ENCODE data around the gene VPS9D1. TPM values are rescaled to one million over a fixed set of nuclear protein-coding genes. Genes with fewer than 3 reads are reported as not detected.
"Not testable (repeated sequence)": the region's sequence is repeated elsewhere in the genome, so short reads cannot be mapped to it uniquely, and the experiment has no call there.

The VPS9D1 gene
- total RNA-seq, 4 donors from 2014 or later, result 5.8 to 9.8 (median 7.0) TPM

DNA sequence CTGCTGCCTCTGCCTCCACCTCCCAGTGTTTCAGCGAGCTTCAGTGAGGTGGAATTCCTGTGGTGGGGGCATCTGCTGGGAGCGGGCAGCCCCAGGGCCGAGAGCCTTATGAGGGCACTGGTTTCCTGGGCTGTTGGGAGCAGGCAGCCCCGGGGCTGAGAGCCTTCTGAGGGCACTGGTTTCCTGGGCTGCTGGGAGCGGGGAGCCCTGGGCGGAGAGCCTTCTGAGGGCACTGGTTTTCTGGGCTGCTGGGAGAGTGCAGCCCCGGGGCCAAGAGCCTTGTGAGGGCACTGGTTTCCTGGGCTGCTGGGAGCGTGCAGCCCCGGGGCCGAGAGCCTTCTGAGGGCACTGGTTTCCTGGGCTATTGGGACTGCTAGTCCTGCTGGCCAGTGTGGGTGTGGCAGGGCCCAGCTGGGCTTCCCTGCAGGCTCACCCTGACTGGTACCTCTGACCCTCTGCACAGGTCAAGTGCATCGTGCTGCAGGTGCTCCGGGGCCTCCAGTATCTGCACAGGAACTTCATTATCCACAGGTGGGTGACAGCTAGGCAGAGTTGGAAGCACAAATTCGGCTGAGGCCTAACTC lies 28.6 kb downstream of the VPS9D1 start:
- intact Hi-C loops (cut with DNase I; ENCODE audit: low total_unique reads), result no loop called here
- WGBS, 2 donors, result 94 to 95% methylated on average over 10 to 13 of the region's 13 CpGs
- DNase-seq (ENCODE audit: low spot score in 2 of 2), result no peak
- TF ChIP-seq, protein P1, sequence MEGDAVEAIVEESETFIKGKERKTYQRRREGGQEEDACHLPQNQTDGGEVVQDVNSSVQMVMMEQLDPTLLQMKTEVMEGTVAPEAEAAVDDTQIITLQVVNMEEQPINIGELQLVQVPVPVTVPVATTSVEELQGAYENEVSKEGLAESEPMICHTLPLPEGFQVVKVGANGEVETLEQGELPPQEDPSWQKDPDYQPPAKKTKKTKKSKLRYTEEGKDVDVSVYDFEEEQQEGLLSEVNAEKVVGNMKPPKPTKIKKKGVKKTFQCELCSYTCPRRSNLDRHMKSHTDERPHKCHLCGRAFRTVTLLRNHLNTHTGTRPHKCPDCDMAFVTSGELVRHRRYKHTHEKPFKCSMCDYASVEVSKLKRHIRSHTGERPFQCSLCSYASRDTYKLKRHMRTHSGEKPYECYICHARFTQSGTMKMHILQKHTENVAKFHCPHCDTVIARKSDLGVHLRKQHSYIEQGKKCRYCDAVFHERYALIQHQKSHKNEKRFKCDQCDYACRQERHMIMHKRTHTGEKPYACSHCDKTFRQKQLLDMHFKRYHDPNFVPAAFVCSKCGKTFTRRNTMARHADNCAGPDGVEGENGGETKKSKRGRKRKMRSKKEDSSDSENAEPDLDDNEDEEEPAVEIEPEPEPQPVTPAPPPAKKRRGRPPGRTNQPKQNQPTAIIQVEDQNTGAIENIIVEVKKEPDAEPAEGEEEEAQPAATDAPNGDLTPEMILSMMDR (IDR thresholded peaks at IDR 0.05), result no peak
- TF ChIP-seq POLR2A (IDR thresholded peaks at IDR 0.05), result no peak
- no peak overlapping the region for H3K4me3 ChIP-seq (ENCODE audit: low read depth, poor library complexity, severe bottlenecking)

DNA sequence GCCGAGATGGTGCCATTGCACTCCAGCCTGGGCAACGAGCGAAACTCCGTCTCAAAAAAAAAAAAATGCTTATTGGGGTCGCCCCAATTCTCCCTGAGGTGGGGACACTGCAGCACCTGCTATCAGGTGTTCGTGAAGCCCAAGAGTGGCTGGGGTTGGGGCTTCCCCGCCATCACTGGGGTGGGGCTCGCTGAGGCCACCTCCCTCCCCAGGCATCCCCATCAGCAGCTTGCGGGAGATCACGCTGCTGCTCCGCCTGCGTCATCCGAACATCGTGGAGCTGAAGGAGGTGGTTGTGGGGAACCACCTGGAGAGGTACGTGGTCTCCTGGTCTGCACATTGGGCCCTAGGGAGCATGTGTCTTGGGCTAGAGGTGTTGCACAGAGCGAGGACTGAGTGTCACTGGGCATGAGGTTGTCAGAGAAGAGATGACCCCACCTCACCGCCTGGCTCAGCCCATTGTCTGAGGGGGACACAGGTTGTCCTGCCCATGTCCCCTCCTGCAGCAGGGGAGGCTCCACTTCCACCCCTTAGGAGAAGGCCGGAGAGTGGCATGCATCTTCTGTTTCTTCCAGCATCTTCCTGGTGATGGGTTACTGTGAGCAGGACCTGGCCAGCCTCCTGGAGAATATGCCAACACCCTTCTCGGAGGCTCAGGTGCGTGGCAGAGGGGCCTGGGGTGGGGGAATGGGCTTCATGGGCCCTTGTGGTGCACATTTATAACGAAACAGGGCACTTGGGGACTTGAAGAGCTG lies 29.3 kb downstream of the VPS9D1 start:
- TF ChIP-seq, protein P1 (IDR thresholded peaks at IDR 0.05), result no peak
- no peak for TF ChIP-seq POLR2A (IDR thresholded peaks at IDR 0.05)
- 95 to 96% methylated on average over 21 of the region's 21 CpGs for WGBS, 2 donors
- intact Hi-C loops (cut with DNase I; ENCODE audit: low total_unique reads), result no loop called here
- DNase-seq (ENCODE audit: low spot score in 2 of 2), result no peak
- no peak overlapping the region for H3K4me3 ChIP-seq (ENCODE audit: low read depth, poor library complexity, severe bottlenecking)

- intact Hi-C loops (cut with DNase I; ENCODE audit: low total_unique reads), result no loop called here
- no peak for TF ChIP-seq POLR2A (IDR thresholded peaks at IDR 0.05)
- TF ChIP-seq, protein P1 (IDR thresholded peaks at IDR 0.05), result no peak
- 91 to 95% methylated on average over 16 of the region's 16 CpGs for WGBS, 2 donors
- DNase-seq (ENCODE audit: low spot score in 2 of 2), result no peak
- H3K4me3 ChIP-seq (ENCODE audit: low read depth, poor library complexity, severe bottlenecking), result no peak overlapping the region
Measured at GRCh38 chr16:89690392-89690901, 30.3 kb downstream of the VPS9D1 start.

DNA sequence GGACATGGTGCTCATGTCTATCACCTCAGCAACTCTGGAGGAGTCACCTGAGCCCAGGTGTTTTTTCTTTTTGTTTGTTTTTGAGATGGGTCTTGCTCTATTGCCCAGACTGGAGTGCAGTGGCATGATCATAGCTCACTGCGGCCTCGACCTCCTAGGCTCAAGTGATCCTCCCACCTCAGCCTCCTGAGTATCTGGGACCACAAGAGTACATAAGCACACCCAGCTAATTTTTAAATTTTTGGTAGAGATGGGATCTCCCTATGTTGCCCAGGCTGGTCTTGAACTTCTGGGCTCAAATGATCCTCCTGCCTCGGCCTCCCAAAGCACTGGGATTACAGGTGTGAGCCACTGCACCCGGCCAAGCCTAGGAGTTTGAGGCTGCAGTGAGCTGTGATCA lies 31.1 kb downstream of the VPS9D1 start:
- WGBS, 2 donors, result 77 to 92% methylated on average over 4 of the region's 4 CpGs
- H3K4me3 ChIP-seq (ENCODE audit: low read depth, poor library complexity, severe bottlenecking); intact Hi-C loops (cut with DNase I; ENCODE audit: low total_unique reads); DNase-seq (ENCODE audit: low spot score in 2 of 2): not testable (repeated sequence)

GRCh38 chr16:89689142-89689541 lies 31.6 kb downstream of the VPS9D1 start:
- DNase-seq (ENCODE audit: low spot score in 2 of 2), result no peak
- TF ChIP-seq, protein P1 (IDR thresholded peaks at IDR 0.05), result no peak
- no peak for TF ChIP-seq POLR2A (IDR thresholded peaks at IDR 0.05)
- intact Hi-C loops (cut with DNase I; ENCODE audit: low total_unique reads), result no loop called here
- WGBS, 2 donors, result 93% methylated on average over 13 of the region's 13 CpGs
- no peak overlapping the region for H3K4me3 ChIP-seq (ENCODE audit: low read depth, poor library complexity, severe bottlenecking)

DNA sequence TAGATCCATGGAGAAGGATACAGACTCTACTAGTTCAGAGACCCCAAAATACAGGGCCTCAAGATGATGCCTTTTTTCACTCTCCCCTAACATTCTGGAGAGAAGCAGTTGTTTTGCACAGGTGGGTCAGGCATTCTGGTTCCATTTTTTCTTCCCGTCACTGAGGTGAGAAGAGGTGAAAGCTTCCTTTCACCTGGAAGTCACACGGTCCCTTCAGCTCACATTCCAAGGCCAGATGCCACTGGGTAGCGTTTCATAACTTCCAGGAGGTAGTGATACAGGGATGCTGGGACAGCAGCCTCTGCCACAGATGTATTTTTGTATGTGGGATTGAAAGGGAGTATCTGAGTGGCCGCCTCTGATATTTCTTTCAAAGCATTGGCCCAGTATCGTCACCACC lies 32.3 kb downstream of the VPS9D1 start:
- intact Hi-C loops (cut with DNase I; ENCODE audit: low total_unique reads), result no loop called here
- H3K4me3 ChIP-seq (ENCODE audit: low read depth, poor library complexity, severe bottlenecking), result no peak overlapping the region
- 90 to 94% methylated on average over 5 of the region's 5 CpGs for WGBS, 2 donors
- DNase-seq (ENCODE audit: low spot score in 2 of 2), result no peak
- no peak for TF ChIP-seq POLR2A (IDR thresholded peaks at IDR 0.05)
- TF ChIP-seq, protein P1 (IDR thresholded peaks at IDR 0.05), result no peak

Data from lower leg skin (tissue), 4 donors.